GM19468 (cell line): ENCODE results near the gene CYSRT1.
"Not testable (repeated sequence)": the region's sequence is repeated elsewhere in the genome, so short reads cannot be mapped to it uniquely, and the experiment has no call there.

ENCODE experiments used
- ATAC-seq: cut with Tn5 transposase; IDR thresholded peaks from one replicate; pipeline ENCODE4 v1.9.1; 2021; ENCODE audit warnings: mild to moderate bottlenecking, moderate library complexity, moderate number of reproducible peaks; ENCODE audit not compliant: unreplicated experiment; ENCODE audit errors: extremely low read depth

CYSRT1 gene

GRCh38 chr9:137245450-137246421 is 20.8 kb downstream of the CYSRT1 start:
- no peak for ATAC-seq

- ATAC-seq: no peak
Measured at GRCh38 chr9:137247135-137247915, 22.4 kb downstream of the CYSRT1 start.

GRCh38 chr9:137247916-137248175 is 22.9 kb downstream of the CYSRT1 start:
- ATAC-seq: no peak

- no peak for ATAC-seq
Measured at GRCh38 chr9:137250329-137251193, 25.6 kb downstream of the CYSRT1 start.

GRCh38 chr9:137251194-137251461 is 26.2 kb downstream of the CYSRT1 start, which contains the start of gene STPG3:
Gene STPG3 (plus strand): TSS chr9:137251286. CDS start chr9:137251287, 1 bp downstream.
- ATAC-seq: no peak

GRCh38 chr9:137251490-137252268 is 26.7 kb downstream of the CYSRT1 start:
- no peak for ATAC-seq

- no peak for ATAC-seq
Measured at GRCh38 chr9:137252555-137253506, 27.9 kb downstream of the CYSRT1 start.

GRCh38 chr9:137253717-137254623 is 29.0 kb downstream of the CYSRT1 start:
- no peak for ATAC-seq

- ATAC-seq: peak; percentile 45
Measured at GRCh38 chr9:137254624-137255447, 29.9 kb downstream of the CYSRT1 start, which contains the start of gene NELFB. Gene NELFB (plus strand): TSS chr9:137255327.

GRCh38 chr9:137255448-137256114 is 30.6 kb downstream of the CYSRT1 start:
- no peak for ATAC-seq

GRCh38 chr9:137256362-137256761 is 31.4 kb downstream of the CYSRT1 start:
- ATAC-seq: no peak

GRCh38 chr9:137256856-137257255 is 31.9 kb downstream of the CYSRT1 start:
- ATAC-seq: no peak

- ATAC-seq: not testable (repeated sequence)
Measured at GRCh38 chr9:137262173-137262908, 37.4 kb downstream of the CYSRT1 start.

- ATAC-seq: no peak
Measured at GRCh38 chr9:137262909-137263285, 37.9 kb downstream of the CYSRT1 start.

- no peak for ATAC-seq
Measured at GRCh38 chr9:137263506-137263905, 38.5 kb downstream of the CYSRT1 start.

GRCh38 chr9:137264067-137264466 is 39.1 kb downstream of the CYSRT1 start:
- no peak for ATAC-seq
